Measurements from ENCODE around the gene PFDN2.

- TF ChIP-seq CTCF (IDR thresholded peaks at IDR 0.05; ENCODE audit: low read length): no peak
- no peak for TF ChIP-seq EZH2 (IDR thresholded peaks at IDR 0.05; ENCODE audit: borderline replicate concordance, low read length)
Observed at GRCh38 chr1:161094481-161094880, 23.4 kb downstream of the PFDN2 start.
